Adrenal gland (tissue), 5 donors: Measurements from ENCODE around the gene COQ10B.

Source experiments
- CTCF ChIP-seq, 6 experiments: fragments of 450-650 bp in 4 of 6; fragments of 200-600 bp in 2 of 6; sonication (generic) in 1 of 6; IDR thresholded peaks; 1 replicate in 5 of 6; 2 replicates in 1 of 6; pipeline versions ENCODE4 v1.5.1 to v1.8.0; 2016 to 2021; ENCODE audit warnings: antibody characterized with exemption in 6 of 6, mild to moderate bottlenecking in 2 of 6, moderate library complexity in 1 of 6
- POLR2A ChIP-seq, 2 donors: fragments of 450-650 bp; IDR thresholded peaks; one replicate each; pipeline ENCODE4 v1.6.1; 2017; ENCODE audit warnings: antibody characterized with exemption in 2 of 2, mild to moderate bottlenecking in 2 of 2, moderate library complexity in 1 of 2
- donor health status: DM: no; HTN: no; CAD: no.

DNA sequence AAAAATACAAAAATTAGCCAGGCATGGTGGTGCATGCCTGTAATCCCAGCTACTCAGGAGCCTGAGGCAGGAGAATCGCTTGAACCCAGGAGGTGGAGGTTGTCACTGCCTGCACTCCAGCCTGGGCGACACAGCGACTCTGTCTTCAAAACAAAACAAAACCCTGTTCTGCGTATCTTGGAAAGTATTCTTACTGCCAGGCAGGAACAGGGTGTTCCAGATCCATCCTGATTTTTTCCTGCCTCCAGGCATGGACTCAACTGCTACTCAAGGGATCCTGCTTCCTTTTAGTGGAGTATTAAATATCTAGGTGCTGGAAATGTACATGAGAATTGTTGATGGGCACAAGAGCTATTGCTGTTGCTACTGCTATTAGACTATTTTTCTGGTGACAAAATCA, 34.0 kb downstream of the COQ10B start:
- TF ChIP-seq CTCF (IDR thresholded peaks at IDR 0.05) (no peak), POLR2A (IDR thresholded peaks at IDR 0.05) (no peak)
